GM12878 (cell line): Measurements from ENCODE around the gene CRYGD. TPM values are rescaled to one million over a fixed set of nuclear protein-coding genes. Genes with fewer than 3 reads are reported as not detected.

Source experiments
- ATAC-seq: fragments of 200-7000 bp; cut with Tn5 transposase; 3 replicates; pipeline ENCODE4 v1.9.1; 2020; ENCODE audit warnings: mild to moderate bottlenecking, moderate library complexity
- BruUV-seq: library from RNA; stranded (reverse); fragments of 400-500 nt; replicated peaks from 2 replicates; lab custom pipeline; 2021; lab: Mats Ljungman, UMichigan
- CTCF ChIA-PET: fragments of 300-600 bp; sonication (Branson Sonifier 250); formaldehyde crosslinking; extraction: SDS; loops from one replicate; lab custom pipeline; 2021; ENCODE audit warnings: inconsistent platforms; lab: Yijun Ruan, JAX
- POLR2A ChIA-PET: fragments of 350-600 bp; formaldehyde crosslinking; extraction: SDS; loops from one replicate; lab custom pipeline; 2021; ENCODE audit warnings: inconsistent platforms; lab: Charles Lee
- RAD21 ChIA-PET: fragments of 300-600 bp; sonication (Branson Sonifier 250); formaldehyde crosslinking; loops from one replicate; lab custom pipeline; 2023; ENCODE audit warnings: antibody characterized with exemption; ENCODE audit not compliant: unreplicated experiment; lab: Charles Lee
- SMC1A ChIA-PET: fragments of 300-600 bp; sonication (Branson Sonifier 250); formaldehyde crosslinking; loops from one replicate; lab custom pipeline; 2023; ENCODE audit not compliant: unreplicated experiment, uncharacterized antibody; lab: Charles Lee
- DNase-seq: peaks from one replicate; pipeline ENCODE4 v3.0.0-alpha.2; 2011; ENCODE audit warnings: low read depth, low spot score
- FAIRE-seq: peaks from 3 replicates; lab custom pipeline; 2011; peaks lifted over from hg19 to GRCh38; lab: Jason Lieb, UNC
- H2AFZ ChIP-seq: 2 replicates; pipeline ENCODE4 v1.6.0; 2011; ENCODE audit warnings: low read depth, low read length, control low read depth; ENCODE audit not compliant: control insufficient read depth
- H3K27ac ChIP-seq: 2 replicates; pipeline ENCODE4 v1.5.1; 2011; ENCODE audit warnings: control low read depth; ENCODE audit not compliant: control insufficient read depth, insufficient read depth
- H3K27me3 ChIP-seq, 2 experiments: replicated peaks in 1 of 2; 2 replicates each; pipeline versions ENCODE4 v1.6.0 to v1.6.1; 2011; ENCODE audit warnings: low read length in 1 of 2; ENCODE audit not compliant: control insufficient read depth in 2 of 2, insufficient read depth in 2 of 2
- H3K36me3 ChIP-seq, 2 experiments: 2 replicates each; pipeline ENCODE4 v1.5.1; 2011; ENCODE audit warnings: low read length in 1 of 2; ENCODE audit not compliant: control insufficient read depth in 2 of 2, insufficient read depth in 2 of 2
- H3K4me1 ChIP-seq: 2 replicates; pipeline ENCODE4 v1.6.1; 2011; ENCODE audit warnings: mild to moderate bottlenecking, low read length, moderate library complexity, mixed read lengths; ENCODE audit not compliant: control insufficient read depth, insufficient read depth
- H3K4me2 ChIP-seq: 2 replicates; pipeline ENCODE4 v1.6.0; 2011; ENCODE audit warnings: control low read depth; ENCODE audit not compliant: control insufficient read depth, insufficient read depth
- H3K4me3 ChIP-seq: fragments of 200-600 bp; sonication (generic); 2 replicates; pipeline ENCODE4 v1.5.1; 2016
- H3K79me2 ChIP-seq: 2 replicates; pipeline ENCODE4 v1.6.0; 2011; ENCODE audit warnings: low read length; ENCODE audit not compliant: control insufficient read depth, insufficient read depth
- H3K9ac ChIP-seq: 2 replicates; pipeline ENCODE4 v1.8.0; 2011; ENCODE audit warnings: low read length, control low read depth, mixed read lengths; ENCODE audit not compliant: control insufficient read depth, insufficient read depth
- H3K9me3 ChIP-seq: replicated peaks from 3 replicates; pipeline ENCODE4 v1.5.1; 2011; ENCODE audit warnings: mild to moderate bottlenecking, low read length; ENCODE audit not compliant: control insufficient read depth, insufficient read depth
- H4K20me1 ChIP-seq: 2 replicates; pipeline ENCODE4 v1.6.0; 2011; ENCODE audit not compliant: control insufficient read depth, insufficient read depth
- ATF3 ChIP-seq: IDR thresholded peaks from 2 replicates; pipeline ENCODE4 v1.6.1; 2011; ENCODE audit warnings: low read depth, mild to moderate bottlenecking, low read length, moderate library complexity, borderline replicate concordance; ENCODE audit errors: extremely low read depth
- BCLAF1 ChIP-seq: fragments of 450-650 bp; IDR thresholded peaks from 2 replicates; pipeline ENCODE4 v1.6.1; 2017; ENCODE audit warnings: antibody characterized with exemption, mild to moderate bottlenecking, moderate library complexity
- FOXM1 ChIP-seq: IDR thresholded peaks from 2 replicates; pipeline ENCODE4 v1.6.1; 2012; ENCODE audit warnings: low read depth, mild to moderate bottlenecking, inconsistent platforms, low read length, moderate library complexity
- MTA3 ChIP-seq: IDR thresholded peaks from 2 replicates; pipeline ENCODE4 v1.6.1; 2012; ENCODE audit warnings: low read length, inconsistent platforms, borderline replicate concordance
- NFIC ChIP-seq: IDR thresholded peaks from 2 replicates; pipeline ENCODE4 v1.6.1; 2012; ENCODE audit warnings: low read depth, mild to moderate bottlenecking, inconsistent platforms, low read length, moderate library complexity
- RAD51 ChIP-seq: fragments of 450-650 bp; IDR thresholded peaks from 2 replicates; pipeline ENCODE4 v1.6.1; 2016; ENCODE audit warnings: moderate library complexity, mild to moderate bottlenecking, inconsistent platforms
- SKIL ChIP-seq: fragments of 450-650 bp; IDR thresholded peaks from 2 replicates; pipeline ENCODE4 v1.6.1; 2017; ENCODE audit warnings: mild to moderate bottlenecking, low read depth, inconsistent platforms; ENCODE audit not compliant: poor library complexity, severe bottlenecking
- SRF ChIP-seq, 2 experiments: IDR thresholded peaks; 2 replicates each; pipeline ENCODE4 v1.6.1; 2011; ENCODE audit warnings: low read depth in 2 of 2, low read length in 2 of 2, mild to moderate bottlenecking in 1 of 2, moderate library complexity in 1 of 2
- STAT3 ChIP-seq: IDR thresholded peaks from 2 replicates; pipeline ENCODE4 v1.6.1; 2011; ENCODE audit warnings: low read depth, low read length, improper control_type of control experiment
- WGBS: methylation state at CpG from one replicate; pipeline ENCODE4 v1.1.6; 2016; ENCODE audit warnings: low lambda C conversion rate; ENCODE audit not compliant: insufficient replicate concordance, insufficient coverage; ENCODE audit errors: missing lambda C conversion rate; 5-methylcytosine and 5-hydroxymethylcytosine counted together
- in situ Hi-C: fragments of 300-500 bp; cut with MboI; formaldehyde crosslinking; loops from 9 replicates; pipeline ENCODE4 v1.14.3; 2018; ENCODE audit warnings: mixed read lengths
- intact Hi-C: fragments of 100-400 bp; cut with micrococcal nuclease; formaldehyde crosslinking; loops from one replicate; pipeline ENCODE4 v1.14.2; 2022; ENCODE audit not compliant: unreplicated experiment
- polyA plus RNA-seq, 11 experiments: library from polyadenylated mRNA; depleted of rRNA in 4 of 11; unstranded in 6 of 11; stranded (reverse) in 5 of 11; fragments of >200 nt; fragmentation: Nextera tagmentation in 4 of 11; fragmentation: Illumina TruSeq in 1 of 11; extraction: Ambion mirVana in 4 of 11; extraction: Trizol in 1 of 11; gene quantifications; 1 replicate in 1 of 11; 2 replicates in 10 of 11; pipeline versions ENCODE4 v1.2.1 to v1.2.3, GENCODE V29; 2011 to 2016; ENCODE audit warnings: inconsistent platforms in 2 of 11, missing spikeins in 2 of 11, low read depth in 1 of 11
- total RNA-seq, 4 experiments: library from RNA; depleted of rRNA in 3 of 4; stranded (reverse); fragments of >200 nt in 3 of 4; fragmentation: Illumina TruSeq in 1 of 4; extraction: Trizol in 1 of 4; gene quantifications; 2 replicates each; pipeline versions ENCODE4 v1.2.1 to v1.2.3, GENCODE V29; 2013 to 2021

Gene CRYGD
- total and polyA plus RNA-seq, 10 of the 15 experiments (the other 5 are each of a cell fraction or from before 2014, with no cell fraction given): not detected

GRCh38 chr2:208097801-208098200 lies 26.5 kb downstream of the CRYGD start:
- Histone ChIP-seq H3K9ac (no peak overlapping the region), H3K4me2 (no peak overlapping the region), H2AFZ (no peak overlapping the region), H3K79me2 (no peaks in the 10 kb centered on the region), H3K4me3 (no peak overlapping the region), H3K9me3 (no peaks in the 10 kb centered on the region), H3K36me3 (no peaks in the 10 kb centered on the region), H3K4me1 (no peaks in the 10 kb centered on the region), H3K27me3 (no peaks in the 10 kb centered on the region; a peak in 1 of 4 replicates), H3K27ac (no peak overlapping the region), H4K20me1 (no peaks in the 10 kb centered on the region)
- intact Hi-C loops (no loop called here), in situ Hi-C loops (no loop called here)
- RAD21 ChIA-PET: no interaction called here
- no peak for DNase-seq
- CTCF ChIA-PET: no interaction called here
- SMC1A ChIA-PET: no interaction called here
- BruUV-seq: no TSS peak
- no peak for ATAC-seq
- TF ChIP-seq RAD51: no peak
- no peak for TF ChIP-seq NFIC
- TF ChIP-seq MTA3: no peak
- TF ChIP-seq ATF3: no peak
- no peak for TF ChIP-seq FOXM1
- no peak for TF ChIP-seq SRF (IDR thresholded peaks at IDR 0.05; ENCODE audit: low read depth in 2 of 2, low read length in 2 of 2)
- no peak for TF ChIP-seq STAT3
- TF ChIP-seq SKIL: no peak
- no peak for TF ChIP-seq BCLAF1
- no peak for FAIRE-seq
- 13% methylated on average over 5 of the region's 5 CpGs for WGBS
- POLR2A ChIA-PET: no interaction called here
